Stromal cell of bone marrow (primary cell): ENCODE results near the gene EYS.
"Not testable (repeated sequence)": the region's sequence is repeated elsewhere in the genome, so short reads cannot be mapped to it uniquely, and the experiment has no call there.

ENCODE experiments used
- DNase-seq: peaks from one replicate; pipeline ENCODE4 v3.0.0-alpha.2; 2012; ENCODE audit warnings: low read depth

Gene EYS

GRCh38 chr6:63897459-63897858, 1809.6 kb downstream of the EYS start:
- DNase-seq: no peak

- no peak for DNase-seq
These were observed 1818.6 kb downstream of the EYS start for GRCh38 chr6:63888416-63888815.

- DNase-seq: not testable (repeated sequence)
These were observed 1819.2 kb downstream of the EYS start for GRCh38 chr6:63887804-63888203.

GRCh38 chr6:63887002-63887751, 1819.8 kb downstream of the EYS start:
- no peak for DNase-seq

GRCh38 chr6:63886341-63886740, 1820.7 kb downstream of the EYS start:
- DNase-seq: no peak

GRCh38 chr6:63883597-63883996, 1823.4 kb downstream of the EYS start:
- no peak for DNase-seq

- DNase-seq: no peak
These were observed 1824.8 kb downstream of the EYS start for GRCh38 chr6:63882208-63882607.

GRCh38 chr6:63881791-63882190, 1825.2 kb downstream of the EYS start:
- DNase-seq: no peak

- DNase-seq: no peak
These were observed 1834.8 kb downstream of the EYS start for GRCh38 chr6:63872233-63872632.

GRCh38 chr6:63868351-63868750, 1838.7 kb downstream of the EYS start:
- DNase-seq: no peak

- no peak for DNase-seq
These were observed 1842.2 kb downstream of the EYS start for GRCh38 chr6:63864671-63865318.

- no peak for DNase-seq
These were observed 1843.0 kb downstream of the EYS start for GRCh38 chr6:63864061-63864460.

GRCh38 chr6:63862486-63863198, 1844.4 kb downstream of the EYS start:
- no peak for DNase-seq

- DNase-seq: no peak
These were observed 1847.5 kb downstream of the EYS start for GRCh38 chr6:63859528-63859927.

GRCh38 chr6:63858691-63859090, 1848.3 kb downstream of the EYS start:
- DNase-seq: no peak

- DNase-seq: no peak
These were observed 1850.8 kb downstream of the EYS start for GRCh38 chr6:63856271-63856670.

GRCh38 chr6:63844287-63844686, 1862.7 kb downstream of the EYS start:
- no peak for DNase-seq

- DNase-seq: no peak
These were observed 1867.5 kb downstream of the EYS start for GRCh38 chr6:63839485-63839884.

GRCh38 chr6:63828678-63829077, 1878.3 kb downstream of the EYS start:
- not testable (repeated sequence) for DNase-seq

- no peak for DNase-seq
These were observed 1882.3 kb downstream of the EYS start for GRCh38 chr6:63824722-63825121.

GRCh38 chr6:63821442-63821841, 1885.6 kb downstream of the EYS start:
- no peak for DNase-seq

GRCh38 chr6:63819831-63820230, 1887.2 kb downstream of the EYS start:
- no peak for DNase-seq

- DNase-seq: no peak
These were observed 1889.5 kb downstream of the EYS start for GRCh38 chr6:63817492-63818050.
